NCI-H187 treated with DMSO at 0.1 percent for 48 hours (cell line): Measurements from ENCODE around the gene SLC2A9.

Source experiments
- DNase-seq: peaks from one replicate; lab custom pipeline; 2025; lab: John Stamatoyannopoulos, UW

Gene SLC2A9

GRCh38 chr4:10020871-10021652 lies at the start of gene SLC2A9:
TSS of gene SLC2A9 (minus strand) at chr4:10021497. CDS start at chr4:10021429, 68 bp downstream.
- DNase-seq, result no peak

- DNase-seq, result no peak
These were observed 47.9 kb upstream of the SLC2A9 start for GRCh38 chr4:10069075-10069642.

- no peak for DNase-seq
These were observed 45.7 kb upstream of the SLC2A9 start for GRCh38 chr4:10066670-10067651.

- no peak for DNase-seq
These were observed 44.9 kb upstream of the SLC2A9 start for GRCh38 chr4:10066206-10066605.

- DNase-seq, result no peak
These were observed 42.4 kb upstream of the SLC2A9 start for GRCh38 chr4:10063544-10064300.

- no peak for DNase-seq
These were observed 40.5 kb upstream of the SLC2A9 start for GRCh38 chr4:10061650-10062415.

GRCh38 chr4:10058371-10058770 lies 37.1 kb upstream of the SLC2A9 start:
- no peak for DNase-seq

- no peak for DNase-seq
These were observed 35.7 kb upstream of the SLC2A9 start for GRCh38 chr4:10057023-10057395.

- no peak for DNase-seq
These were observed 35.2 kb upstream of the SLC2A9 start for GRCh38 chr4:10056334-10057022.

GRCh38 chr4:10055871-10056270 lies 34.6 kb upstream of the SLC2A9 start:
- no peak for DNase-seq

- DNase-seq, result no peak
These were observed 33.3 kb upstream of the SLC2A9 start for GRCh38 chr4:10054571-10055041.

GRCh38 chr4:10053635-10054453 lies 32.5 kb upstream of the SLC2A9 start:
- DNase-seq, result no peak

- no peak for DNase-seq
These were observed 30.3 kb upstream of the SLC2A9 start for GRCh38 chr4:10051517-10052135.

GRCh38 chr4:10050721-10051120 lies 29.4 kb upstream of the SLC2A9 start:
- DNase-seq, result no peak

GRCh38 chr4:10050261-10050661 lies 29.0 kb upstream of the SLC2A9 start:
- DNase-seq, result no peak

GRCh38 chr4:10048941-10049697 lies 27.8 kb upstream of the SLC2A9 start:
- no peak for DNase-seq

GRCh38 chr4:10047967-10048366 lies 26.7 kb upstream of the SLC2A9 start:
- no peak for DNase-seq

- DNase-seq, result no peak
These were observed 25.2 kb upstream of the SLC2A9 start for GRCh38 chr4:10046471-10046870.
